Psoas muscle (tissue), 8 donors: Measurements from ENCODE around the gene HIRA. TPM values are rescaled to one million over a fixed set of nuclear protein-coding genes. Genes with fewer than 3 reads are reported as not detected.
"Not testable (repeated sequence)": the region's sequence is repeated elsewhere in the genome, so short reads cannot be mapped to it uniquely, and the experiment has no call there.

ENCODE experiments used
- ATAC-seq, 4 donors: fragments of 200-7000 bp; cut with Tn5 transposase; one replicate each; pipeline ENCODE4 v1.9.1; 2020; ENCODE audit warnings: moderate library complexity in 3 of 4, mild to moderate bottlenecking in 2 of 4
- DNase-seq, 2 donors: peaks; one replicate each; pipeline ENCODE4 v3.0.0-alpha.2; 2020
- H3K27ac ChIP-seq: fragments of 200-600 bp; one replicate; pipeline ENCODE4 v1.8.0; 2022
- H3K27me3 ChIP-seq, 3 donors: fragments of 200-600 bp in 1 of 3; one replicate each; pipeline versions ENCODE4 v1.6.1 to v1.8.0; 2013 to 2022; ENCODE audit warnings: low read length in 2 of 3, mild to moderate bottlenecking in 2 of 3, moderate library complexity in 1 of 3; ENCODE audit not compliant: insufficient read depth in 3 of 3
- H3K36me3 ChIP-seq, 2 donors: fragments of 200-600 bp in 1 of 2; one replicate each; pipeline versions ENCODE4 v1.6.1 to v1.8.0; 2013 to 2022; ENCODE audit warnings: low read depth in 1 of 2, mild to moderate bottlenecking in 1 of 2, moderate library complexity in 1 of 2; ENCODE audit not compliant: insufficient read depth in 1 of 2
- H3K4me1 ChIP-seq: fragments of 200-600 bp; one replicate; pipeline ENCODE4 v1.8.0; 2022
- H3K4me3 ChIP-seq: fragments of 200-600 bp; one replicate; pipeline ENCODE4 v1.8.0; 2022; ENCODE audit warnings: mild to moderate bottlenecking
- H3K9me3 ChIP-seq: fragments of 200-600 bp; one replicate; pipeline ENCODE4 v1.8.0; 2022
- CTCF ChIP-seq: fragments of 200-600 bp; IDR thresholded peaks from one replicate; pipeline ENCODE4 v1.8.0; 2022; ENCODE audit warnings: antibody characterized with exemption
- WGBS, 3 donors: extraction: QIAGEN DNeasy Blood & Tissue Kit; methylation state at CpG; one replicate each; pipeline versions ENCODE4 v1.1.6 to v1.1.7; 2013; 5-methylcytosine and 5-hydroxymethylcytosine counted together
- intact Hi-C, 2 donors: fragments of 100-400 bp; cut with DNase I; formaldehyde crosslinking; loops; one replicate each; pipeline versions ENCODE4 v1.11.0 to v1.14.2; 2022
- polyA plus RNA-seq, 3 donors: library from polyadenylated mRNA; stranded (reverse); fragments of 200-250 nt; gene quantifications; one replicate each; pipeline ENCODE4 v1.2.3, GENCODE V29; 2013
- total RNA-seq, 4 donors: library from RNA; stranded (reverse); fragmentation: NEBNext Ultra II Directional in 2 of 4; extraction: Animal tissue kit (Norgen Biotek cat#: 25700) in 2 of 4; gene quantifications; one replicate each; pipeline versions ENCODE4 v1.2.1 to v1.2.4, GENCODE V29; 2021 to 2023
- donor health status: healthy with polysubstance abuse.
- donor health status: DM: no; HTN: no; CAD: no; lungs with moderate emphysema.
- donor health status: Bipolar disorder and iron deficiency.
- donor health status: healthy.
- donor health status: DM: yes; HTN: yes; CAD: no.
- donor health status: DM: no; HTN: no; CAD: no.
- donor health status: DM: no; HTN: no; CAD: no.
- donor health status: DM: yes; HTN: yes; CAD: no.

The HIRA gene
- total and polyA plus RNA-seq, 7 donors: 12.3 to 32.7 (median 17.2) TPM

- Histone ChIP-seq H3K4me3 (peak overlapping the region; percentile 6), H3K27me3 (no peaks in the 10 kb centered on the region), H3K9me3 (no peaks in the 10 kb centered on the region), H3K27ac (peak overlapping the region; percentile 20), H3K36me3 (peaks cover 0 to 18% of the 10 kb centered on the region in 2 donors), H3K4me1 (peaks cover 77% of the 10 kb centered on the region)
- 74 to 87% (median 82%) methylated on average over 7 of the region's 7 CpGs for WGBS, 3 donors
- ATAC-seq: no peak
- no peak for TF ChIP-seq CTCF
- DNase-seq: no peak
- intact Hi-C loops: loop anchor here (5.0 to 10.0 kb wide), 2 partner anchors 34 to 149 kb away; partner anchors contain the start of genes CDC45 (in 1 of the 2), CLTCL1 (in 1 of the 2) and UFD1 (in 1 of the 2)
Observed at GRCh38 chr22:19443544-19444211, 12.1 kb upstream of the HIRA start.

- ATAC-seq (peak; percentile 50 to 76 (median 72)), DNase-seq (peak in 1 of 2 donors; percentile 73)
- Histone ChIP-seq H3K4me1 (peaks cover 78% of the 10 kb centered on the region), H3K27ac (peak overlapping the region; percentile 73), H3K36me3 (peaks cover 0 to 23% of the 10 kb centered on the region in 2 donors), H3K27me3 (no peaks in the 10 kb centered on the region), H3K9me3 (no peaks in the 10 kb centered on the region), H3K4me3 (no peak overlapping the region)
- WGBS, 3 donors: 35 to 66% (median 35%) methylated on average over 2 of the region's 2 CpGs
- intact Hi-C loops: loop anchor here (5.0 to 10.0 kb wide), 2 partner anchors 35 to 147 kb away; partner anchors contain the start of genes CDC45 (in 1 of the 2), CLTCL1 (in 1 of the 2) and UFD1 (in 1 of the 2)
- TF ChIP-seq CTCF: no peak
Observed at GRCh38 chr22:19442166-19442565, 10.6 kb upstream of the HIRA start.

- H3K4me1 ChIP-seq: peaks cover 65% of the 10 kb centered on the region
- TF ChIP-seq CTCF: no peak
- ATAC-seq (peak; percentile 65 to 80 (median 78)), DNase-seq (peak; percentile 43 to 81)
- H3K9me3 ChIP-seq: no peaks in the 10 kb centered on the region
- no peak overlapping the region for H3K4me3 ChIP-seq
- H3K36me3 ChIP-seq: peaks cover 0 to 39% of the 10 kb centered on the region in 2 donors
- intact Hi-C loops: loop anchor here (5.0 to 10.0 kb wide), 2 partner anchors 37 to 146 kb away; partner anchors contain the start of genes CDC45 (in 1 of the 2), CLTCL1 (in 1 of the 2) and UFD1 (in 1 of the 2)
- no peaks in the 10 kb centered on the region for H3K27me3 ChIP-seq
- 51 to 64% (median 57%) methylated on average over 8 of the region's 8 CpGs for WGBS, 3 donors
- H3K27ac ChIP-seq: peak overlapping the region; percentile 73
Observed at GRCh38 chr22:19440411-19441195, 9.1 kb upstream of the HIRA start.

- TF ChIP-seq CTCF: no peak
- no peak overlapping the region for H3K4me3 ChIP-seq
- DNase-seq (no peak), ATAC-seq (no peak)
- intact Hi-C loops: no loop called here
- no peaks in the 10 kb centered on the region for H3K9me3 ChIP-seq
- H3K36me3 ChIP-seq: peaks cover 7 to 43% of the 10 kb centered on the region in 2 donors
- H3K27me3 ChIP-seq: no peaks in the 10 kb centered on the region
- peaks cover 47% of the 10 kb centered on the region for H3K4me1 ChIP-seq
- peak overlapping the region; percentile 68 for H3K27ac ChIP-seq
- WGBS, 3 donors: 43 to 58% (median 46%) methylated on average over 7 of the region's 7 CpGs
Observed at GRCh38 chr22:19438298-19438697, 6.8 kb upstream of the HIRA start.

GRCh38 chr22:19436444-19437161 lies 5.1 kb upstream of the HIRA start:
- H3K27ac ChIP-seq: peak overlapping the region; percentile 2
- DNase-seq, H3K27me3 ChIP-seq, intact Hi-C loops, H3K4me3 ChIP-seq, H3K9me3 ChIP-seq, ATAC-seq: not testable (repeated sequence)
- peaks cover 7 to 40% of the 10 kb centered on the region in 2 donors for H3K36me3 ChIP-seq
- H3K4me1 ChIP-seq: peaks cover 44% of the 10 kb centered on the region
- WGBS, 3 donors: 85 to 90% (median 88%) methylated on average over 9 of the region's 9 CpGs
